Activated CD4-positive, alpha-beta T cell treated with anti-CD3 and anti-CD28 coated beads, Interleukin-2, amount 50 U/mL, for 1 hour (primary cell): ENCODE data around the gene CYP27B1.

ENCODE experiments used
- DNase-seq: peaks from one replicate; pipeline ENCODE4 v3.0.0-alpha.2; 2020

Gene CYP27B1

GRCh38 chr12:57765003-57765697 is 1.7 kb downstream of the CYP27B1 start:
- peak; percentile 57 for DNase-seq

GRCh38 chr12:57764662-57765002 is 2.2 kb downstream of the CYP27B1 start:
- no peak for DNase-seq

GRCh38 chr12:57763881-57764661 is 2.8 kb downstream of the CYP27B1 start:
- DNase-seq: no peak

- no peak for DNase-seq
These were observed 4.4 kb downstream of the CYP27B1 start for GRCh38 chr12:57762463-57762862.

GRCh38 chr12:57761391-57761998 is 5.4 kb downstream of the CYP27B1 start:
- no peak for DNase-seq

- no peak for DNase-seq
These were observed 6.4 kb downstream of the CYP27B1 start for GRCh38 chr12:57760347-57760982.

GRCh38 chr12:57759360-57759980 is 7.4 kb downstream of the CYP27B1 start:
- peak; percentile 44 for DNase-seq

GRCh38 chr12:57758552-57759359 is 8.1 kb downstream of the CYP27B1 start:
- no peak for DNase-seq

- no peak for DNase-seq
These were observed 9.1 kb downstream of the CYP27B1 start for GRCh38 chr12:57757771-57758170.

- peak; percentile 68 for DNase-seq
These were observed 10.2 kb downstream of the CYP27B1 start for GRCh38 chr12:57756406-57757341.

- peak; percentile 45 for DNase-seq
These were observed 11.2 kb downstream of the CYP27B1 start for GRCh38 chr12:57755454-57756372.

- no peak for DNase-seq
These were observed 11.8 kb downstream of the CYP27B1 start for GRCh38 chr12:57755194-57755453.

GRCh38 chr12:57754411-57755193 is 12.3 kb downstream of the CYP27B1 start, which contains the start of gene MARCHF9:
TSS of gene MARCHF9 (plus strand) at chr12:57755103. CDS start at chr12:57755529, 426 bp downstream.
- peak; percentile 87 for DNase-seq

- DNase-seq: no peak
These were observed 13.0 kb downstream of the CYP27B1 start for GRCh38 chr12:57753756-57754337.

GRCh38 chr12:57752668-57753000 is 14.2 kb downstream of the CYP27B1 start:
- DNase-seq: no peak

GRCh38 chr12:57751788-57752667 is 14.8 kb downstream of the CYP27B1 start, which contains the start of gene CDK4:
TSS of gene CDK4 (minus strand) at chr12:57752310. CDS start at chr12:57751717, 593 bp downstream.
- DNase-seq: peak; percentile 99

GRCh38 chr12:57751432-57751787 is 15.5 kb downstream of the CYP27B1 start:
- DNase-seq: no peak
